ENCODE measurements around the gene LCN15.
A peak's percentile ranks its signal among the peaks of the same experiment; 100 is the strongest.
"Not testable (repeated sequence)": the region's sequence is repeated elsewhere in the genome, so short reads cannot be mapped to it uniquely, and the experiment has no call there.

The LCN15 gene

DNA sequence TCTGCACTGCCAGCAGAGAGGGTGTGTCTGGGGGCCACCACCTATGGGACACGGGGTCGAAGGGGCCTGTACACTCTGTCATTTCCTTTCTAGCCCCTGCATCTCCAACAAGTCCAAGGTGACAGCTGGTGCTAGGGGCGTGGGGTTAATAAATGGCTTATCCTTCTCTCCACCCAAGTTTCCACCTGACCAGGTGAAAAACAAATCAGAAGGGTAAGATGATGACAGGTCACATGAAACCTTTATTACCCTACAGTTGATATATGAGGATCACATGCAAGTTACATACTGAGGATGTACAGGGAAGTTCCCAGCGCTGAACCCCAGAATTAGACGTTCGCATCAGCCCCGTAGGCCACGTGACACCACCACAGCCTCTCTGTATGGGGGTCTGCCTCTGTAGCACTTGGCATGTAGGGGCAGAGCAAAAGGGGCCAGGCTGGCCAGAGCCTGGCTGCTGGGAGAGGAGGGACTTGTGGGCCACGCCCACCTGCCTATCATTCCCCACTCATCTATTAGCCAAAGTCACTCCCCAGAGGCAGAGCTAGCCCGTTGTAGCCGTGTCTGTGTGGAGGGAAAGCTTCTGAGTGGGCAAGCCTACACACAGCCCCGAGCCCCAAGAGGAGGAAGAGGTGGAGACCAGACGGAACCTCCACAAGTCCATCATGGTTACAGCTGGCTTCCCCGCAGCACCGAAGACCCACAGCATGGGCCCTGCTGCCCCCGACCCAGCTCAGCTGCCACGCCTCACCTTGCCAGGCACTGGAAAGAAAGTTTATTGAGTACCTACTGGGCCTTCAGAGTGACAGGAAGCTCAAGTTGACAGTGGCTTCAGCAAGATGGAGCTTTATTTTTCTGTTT, 29.0 kb upstream of the LCN15 start:
- DNase-seq, result no peak

GRCh38 chr9:136792321-136793085, 28.2 kb upstream of the LCN15 start:
- DNase-seq, result no peak

- DNase-seq, result peak; percentile 65
Observed at GRCh38 chr9:136791516-136792276, 27.4 kb upstream of the LCN15 start.

DNA sequence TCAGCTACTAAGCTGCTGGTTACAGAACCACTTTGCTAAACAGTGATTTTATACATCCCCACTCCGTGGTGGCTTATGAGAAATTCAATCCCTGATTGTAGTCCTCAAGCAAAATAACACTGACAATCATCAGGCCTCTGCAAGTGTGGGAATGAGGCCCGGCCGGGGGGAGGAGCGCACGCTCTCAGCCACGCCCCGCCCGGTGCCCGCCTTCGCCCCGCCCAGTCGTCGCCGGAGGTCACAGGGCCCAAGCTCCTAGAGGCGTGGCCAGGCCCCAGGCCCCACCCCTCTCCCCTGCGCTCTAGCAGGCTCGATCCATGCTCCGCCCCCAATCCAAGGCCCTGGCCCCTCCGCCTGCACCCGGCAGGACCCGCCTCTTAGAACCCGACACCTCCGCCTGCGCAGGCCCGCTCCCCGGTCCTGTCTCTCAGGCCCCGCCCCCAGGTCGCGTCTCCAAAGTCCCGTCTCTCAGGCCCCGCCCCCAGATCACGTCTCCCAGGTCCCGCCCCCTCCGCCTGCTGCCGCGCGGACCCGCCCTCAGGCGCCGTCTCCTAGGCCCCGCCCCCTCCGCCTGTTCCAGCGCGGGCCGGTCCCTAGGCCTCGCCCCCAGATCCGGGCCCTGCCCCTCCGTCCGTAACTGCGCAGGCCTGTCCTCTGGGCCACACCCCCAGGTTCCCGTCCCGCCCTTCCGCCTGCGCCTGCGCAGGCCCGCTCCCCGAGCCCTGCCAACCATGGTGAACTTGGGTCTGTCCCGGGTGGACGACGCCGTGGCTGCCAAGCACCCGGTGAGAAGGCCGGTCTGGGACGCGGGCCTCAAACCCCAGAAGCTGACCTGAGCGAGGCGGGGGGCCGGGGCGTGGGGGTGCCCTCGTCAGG, 26.6 kb upstream of the LCN15 start, which contains the start of gene TMEM141:
Gene TMEM141 (plus strand): TSS at position 705 of the 876 bp plus-strand sequence. CDS start 27 bp downstream, at position 732.
- peak; percentile 100 for DNase-seq

GRCh38 chr9:136789523-136789937, 25.2 kb upstream of the LCN15 start:
- DNase-seq, result no peak

DNA sequence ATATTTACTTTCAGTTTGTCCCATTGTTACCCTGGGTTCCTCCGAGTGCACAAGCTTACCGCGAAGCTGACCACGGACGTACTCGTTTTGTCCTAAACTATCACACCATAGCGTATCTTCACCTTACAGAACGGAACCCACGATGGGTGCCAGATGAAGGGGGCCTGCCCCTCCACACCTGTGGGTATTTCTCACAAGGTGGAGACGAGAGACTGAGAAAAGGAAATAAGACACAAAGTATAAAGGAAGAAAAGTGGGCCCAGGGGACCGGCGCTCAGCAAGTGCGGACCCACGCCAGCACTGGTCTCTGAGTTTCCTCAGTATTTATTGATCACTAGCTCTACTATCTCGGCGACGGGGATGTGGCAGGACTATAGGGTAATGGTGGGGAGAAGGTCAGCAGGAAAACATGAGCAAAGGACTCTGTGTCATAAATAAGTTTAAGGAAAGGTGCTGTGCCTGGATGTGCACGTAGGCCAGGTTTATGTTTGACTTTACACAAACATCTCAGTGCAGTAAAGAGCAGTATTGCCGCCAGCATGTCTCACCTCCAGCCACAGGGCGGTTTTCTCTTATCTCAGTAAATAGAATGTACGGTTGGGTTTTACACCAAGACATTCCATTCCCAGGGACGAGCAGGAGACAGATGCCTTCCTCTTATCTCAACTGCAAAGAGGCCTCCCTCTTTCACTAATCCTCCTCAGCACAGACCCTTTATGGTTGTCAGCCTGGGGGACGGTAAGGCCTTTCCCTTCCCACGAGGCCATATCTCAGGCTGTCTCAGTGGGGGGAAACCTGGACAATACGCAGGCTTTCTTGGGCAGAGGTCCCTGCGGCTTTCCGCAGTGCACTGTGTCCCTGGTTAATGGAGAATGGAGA, 24.6 kb upstream of the LCN15 start:
- DNase-seq, result not testable (repeated sequence)

DNA sequence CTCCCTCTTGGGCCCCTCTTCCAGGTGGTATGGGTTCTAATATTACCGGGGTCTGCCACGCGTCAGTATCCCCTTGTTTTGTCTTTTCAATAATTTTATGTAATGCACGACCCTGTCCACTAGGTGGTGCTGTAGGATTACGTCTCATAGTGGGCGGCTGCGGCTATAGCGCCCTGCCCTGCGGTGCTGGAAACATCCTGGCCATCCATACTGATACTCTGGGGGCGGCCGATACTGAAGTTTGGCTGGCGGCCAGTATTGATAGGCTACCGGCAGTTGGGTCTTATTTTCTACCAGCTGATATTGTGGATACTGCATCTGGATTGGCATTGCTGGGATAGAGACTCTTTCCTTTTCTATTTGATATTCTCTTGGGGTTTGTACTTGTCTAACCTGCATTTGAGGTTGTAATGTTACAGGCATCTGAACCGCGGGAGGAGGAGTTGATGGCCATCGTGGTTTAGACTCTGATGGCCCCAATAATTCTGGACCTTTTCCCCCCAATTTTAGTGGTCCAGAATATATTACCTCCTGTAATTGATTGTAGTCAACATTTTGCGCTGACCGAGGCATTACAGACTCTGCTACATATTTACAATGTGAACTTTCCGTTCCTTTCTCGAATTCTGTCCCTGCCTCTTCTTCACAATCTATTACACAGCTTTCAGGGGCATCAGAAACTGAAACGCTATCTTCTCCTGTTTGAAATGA, 23.5 kb upstream of the LCN15 start:
- peak; percentile 49 for DNase-seq

GRCh38 chr9:136786983-136787382, 22.7 kb upstream of the LCN15 start:
- DNase-seq, result not testable (repeated sequence)

DNA sequence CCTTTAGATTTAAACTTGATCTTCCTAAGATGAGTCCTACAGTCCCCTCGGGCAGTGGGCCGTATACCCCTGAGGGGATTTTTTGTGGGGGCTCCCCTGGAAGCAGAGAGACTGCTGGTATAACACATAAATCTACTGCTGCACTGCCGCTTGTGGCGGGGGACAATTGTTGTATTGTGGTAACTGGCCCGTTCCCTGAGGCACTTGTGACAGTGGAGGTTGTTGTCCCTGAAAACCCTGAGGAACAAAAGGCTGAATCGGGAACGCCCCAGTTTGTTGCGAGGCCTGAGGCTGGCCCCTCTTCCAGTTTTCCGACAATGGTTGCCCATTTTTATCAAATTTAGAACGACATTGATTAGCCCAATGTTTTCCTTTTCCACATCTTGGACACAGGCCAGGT, 22.1 kb upstream of the LCN15 start:
- DNase-seq, result no peak

DNA sequence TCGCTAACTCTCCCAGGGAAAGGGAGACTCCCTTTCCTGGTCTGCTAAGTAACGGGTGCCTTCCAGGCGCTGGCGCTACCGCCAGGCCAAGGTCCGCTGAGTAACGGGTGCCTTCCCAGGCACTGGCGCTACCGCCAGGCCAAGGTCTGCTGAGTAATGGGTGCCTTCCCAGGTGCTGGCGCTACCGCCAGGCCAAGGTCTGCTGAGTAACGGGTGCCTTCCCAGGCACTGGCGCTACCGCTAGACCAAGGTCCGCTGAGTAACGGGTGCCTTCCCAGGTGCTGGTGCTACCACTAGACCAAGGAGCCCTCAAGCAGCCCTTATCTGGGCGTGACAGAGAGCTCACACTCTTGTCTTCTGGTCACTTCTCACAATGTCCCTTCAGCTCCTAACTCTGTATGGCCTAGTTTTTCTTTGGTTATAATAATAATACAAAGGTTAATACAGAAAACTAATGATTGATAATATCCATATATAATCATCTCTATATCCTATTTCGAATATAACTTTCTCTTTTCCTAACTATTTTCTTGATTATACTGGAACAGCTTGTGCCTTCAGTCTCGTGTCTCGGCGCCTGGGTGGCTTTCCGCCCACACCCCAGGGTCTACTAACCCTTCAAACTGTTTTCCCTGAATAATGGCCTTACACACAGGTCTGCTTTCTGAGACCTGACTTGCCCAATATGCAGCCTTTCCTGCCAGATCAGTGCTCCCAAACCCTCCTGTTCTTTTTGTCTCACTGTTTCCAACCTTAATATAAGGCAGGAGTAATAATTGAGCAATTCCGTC, 21.4 kb upstream of the LCN15 start:
- not testable (repeated sequence) for DNase-seq

GRCh38 chr9:136784997-136785361, 20.7 kb upstream of the LCN15 start:
- DNase-seq, result no peak

DNA sequence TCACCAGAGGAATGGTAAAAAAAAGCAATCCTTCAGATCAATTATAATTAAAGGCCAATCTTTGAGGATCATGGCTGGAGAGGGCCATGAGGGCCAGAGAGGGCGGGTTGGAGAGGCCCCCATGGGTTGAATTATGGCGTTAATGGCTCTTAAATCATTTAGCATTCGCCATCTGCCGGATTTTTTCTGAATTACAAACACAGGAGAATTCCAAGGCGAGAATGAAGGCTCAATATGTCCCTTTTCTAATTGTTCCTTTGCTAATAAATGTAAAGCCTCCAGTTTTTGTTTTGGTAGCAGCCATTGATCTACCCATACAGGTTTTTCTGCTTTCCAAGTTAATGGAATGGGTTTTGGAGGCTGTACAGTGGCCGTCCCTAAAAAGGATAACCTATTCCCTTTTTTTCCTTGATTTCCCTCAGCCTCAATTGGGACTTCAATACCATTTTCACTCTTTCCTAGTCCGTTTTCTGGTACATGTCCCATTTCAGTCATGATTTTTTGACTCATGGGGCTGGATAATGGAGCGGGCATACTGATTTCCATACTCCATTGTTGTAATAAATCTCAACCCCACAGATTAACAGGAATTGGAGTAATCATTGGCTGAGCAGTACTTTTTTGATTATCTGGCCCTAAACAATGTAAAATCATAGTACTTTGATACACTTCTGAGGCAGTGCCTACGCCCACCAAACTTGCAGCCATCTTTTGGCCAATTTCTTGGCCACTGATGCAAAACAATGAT, 20.1 kb upstream of the LCN15 start:
- no peak for DNase-seq

DNA sequence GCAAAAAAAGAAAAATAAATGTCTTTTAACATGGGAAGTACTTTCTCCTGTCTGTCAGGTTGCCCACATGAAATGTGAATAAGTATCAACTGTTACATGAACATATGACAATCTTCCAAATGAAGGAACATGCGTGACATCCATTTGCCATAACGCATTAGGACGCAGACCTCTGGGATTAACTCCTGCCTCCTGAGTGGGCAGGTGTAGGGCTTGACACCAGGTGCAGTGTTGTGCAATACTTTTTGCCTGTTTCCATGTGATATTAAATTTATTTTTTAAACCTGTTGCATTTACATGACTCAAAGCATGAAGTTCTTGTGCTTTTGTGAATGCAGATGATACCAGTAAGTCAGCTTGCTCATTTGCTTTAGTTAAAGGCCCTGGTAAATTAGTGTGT, 18.1 kb upstream of the LCN15 start:
- no peak for DNase-seq

GRCh38 chr9:136779808-136780207, 15.5 kb upstream of the LCN15 start:
- no peak for DNase-seq

GRCh38 chr9:136777359-136777758, 13.0 kb upstream of the LCN15 start:
- DNase-seq, result no peak

GRCh38 chr9:136776947-136777346, 12.6 kb upstream of the LCN15 start:
- DNase-seq, result no peak

DNA sequence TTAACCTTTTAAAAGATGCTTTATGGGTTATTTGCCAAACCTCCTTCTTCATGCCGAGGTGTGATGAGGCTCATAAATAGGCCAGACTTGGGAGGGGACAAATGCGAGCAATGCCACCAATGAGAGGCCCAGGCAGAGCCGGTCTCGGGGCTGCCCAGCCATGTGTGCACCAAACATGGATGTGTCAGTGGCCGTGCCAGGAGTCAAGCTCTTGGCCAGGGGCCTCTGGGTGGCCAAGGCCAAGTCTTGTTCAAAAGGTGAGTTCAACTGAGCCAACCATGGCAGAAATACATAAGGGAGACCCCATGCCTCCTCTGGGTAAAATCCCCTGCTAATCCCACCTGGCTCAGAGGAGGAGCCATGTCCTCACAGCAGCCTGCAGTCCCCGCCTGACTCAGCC, 10.9 kb upstream of the LCN15 start:
- no peak for DNase-seq

GRCh38 chr9:136774416-136775045, 10.2 kb upstream of the LCN15 start:
- no peak for DNase-seq
